ENCODE data around the gene ABCB10. TPM values are rescaled to one million over a fixed set of nuclear protein-coding genes. Genes with fewer than 3 reads are reported as not detected.

Gene ABCB10
- total RNA-seq, 1 experiment from 2014 or later: 13.8 TPM

DNA sequence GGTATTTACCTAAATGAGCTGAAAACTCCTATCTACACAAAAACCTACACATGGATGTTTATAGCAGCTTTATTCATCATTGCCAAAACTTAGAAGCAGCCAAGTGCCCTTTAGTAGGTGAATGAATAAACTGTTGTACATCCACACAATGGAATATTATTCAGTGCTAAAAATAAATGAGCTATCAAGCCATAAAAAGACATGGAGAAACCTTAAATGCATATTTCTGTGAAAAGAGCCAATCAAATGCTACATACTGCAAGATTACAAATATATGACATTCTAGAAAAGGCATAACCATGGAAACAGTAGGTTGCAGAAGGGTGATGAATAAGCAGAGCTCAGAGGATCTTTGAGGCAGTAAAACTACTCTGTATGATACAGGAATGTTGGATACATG, 23.3 kb downstream of the ABCB10 start:
- H4K20me1 ChIP-seq (ENCODE audit: control insufficient read depth, insufficient read depth, insufficient read length): no peaks in the 10 kb centered on the region
- no peak overlapping the region for H3K9ac ChIP-seq (ENCODE audit: extremely low read depth, insufficient read length, low read length)
- no peak overlapping the region for H4K5ac ChIP-seq (ENCODE audit: insufficient read length, low read depth, low read length)
- no peak overlapping the region for H4K8ac ChIP-seq (replicated peaks; ENCODE audit: insufficient read length, low read depth, low read length)
- H3K4me1 ChIP-seq (ENCODE audit: insufficient read depth, low read length): no peaks in the 10 kb centered on the region
- H2AK5ac ChIP-seq (ENCODE audit: insufficient read length, low read length): no peak overlapping the region
- no peak overlapping the region for H3K14ac ChIP-seq (ENCODE audit: insufficient read depth, low read length)
- no peak overlapping the region for H3K27ac ChIP-seq (ENCODE audit: insufficient read length, low read depth, low read length)
- H3K27me3 ChIP-seq (ENCODE audit: insufficient read depth, low read length): no peaks in the 10 kb centered on the region
- no peak overlapping the region for H3K27ac Mint-ChIP-seq
- H4K91ac ChIP-seq (ENCODE audit: insufficient read length, low read depth, low read length): no peak overlapping the region
- no peaks in the 10 kb centered on the region for H3K9me3 ChIP-seq (ENCODE audit: control insufficient read depth, low read depth, low read length)
- no peaks in the 10 kb centered on the region for H3K4me1 Mint-ChIP-seq
- no peak overlapping the region for H3K56ac ChIP-seq (ENCODE audit: insufficient read length, low read depth, low read length)
- no peak overlapping the region for H2BK12ac ChIP-seq (ENCODE audit: insufficient read length, low read depth, low read length)
- H3K4me2 ChIP-seq (ENCODE audit: insufficient read depth, insufficient read length, low read length): no peak overlapping the region
- H3K9me3 Mint-ChIP-seq: no peaks in the 10 kb centered on the region
- H2BK120ac ChIP-seq (ENCODE audit: low read depth, low read length, poor library complexity, severe bottlenecking): no peak overlapping the region
- H3K79me1 ChIP-seq (ENCODE audit: insufficient read depth, low read depth, low read length, poor library complexity, severe bottlenecking): no peaks in the 10 kb centered on the region
- no peak overlapping the region for H3K4ac ChIP-seq (ENCODE audit: low read depth, low read length)
- no peak overlapping the region for H2BK20ac ChIP-seq (ENCODE audit: low read depth, low read length, poor library complexity, severe bottlenecking)
- H3K23ac ChIP-seq (ENCODE audit: insufficient read length, low read depth, low read length): no peak overlapping the region
- H3K23me2 ChIP-seq (ENCODE audit: insufficient read length, low read depth, low read length, poor library complexity, severe bottlenecking): no peaks in the 10 kb centered on the region
- no peaks in the 10 kb centered on the region for H3K79me2 ChIP-seq (ENCODE audit: insufficient read depth, low read length)
- no peak overlapping the region for H2BK5ac ChIP-seq (ENCODE audit: insufficient read length, low read length)
- DNase-seq: no peak
- H3T11ph ChIP-seq (ENCODE audit: low read length): no peak overlapping the region
- peaks cover 7 to 64% (median 49%) of the 10 kb centered on the region in 3 experiments; a peak in 6 of 7 replicates for H3K36me3 Mint-ChIP-seq (ENCODE audit: insufficient read depth in 1 of 3, low read depth in 3 of 3)
- TF ChIP-seq, protein P1, sequence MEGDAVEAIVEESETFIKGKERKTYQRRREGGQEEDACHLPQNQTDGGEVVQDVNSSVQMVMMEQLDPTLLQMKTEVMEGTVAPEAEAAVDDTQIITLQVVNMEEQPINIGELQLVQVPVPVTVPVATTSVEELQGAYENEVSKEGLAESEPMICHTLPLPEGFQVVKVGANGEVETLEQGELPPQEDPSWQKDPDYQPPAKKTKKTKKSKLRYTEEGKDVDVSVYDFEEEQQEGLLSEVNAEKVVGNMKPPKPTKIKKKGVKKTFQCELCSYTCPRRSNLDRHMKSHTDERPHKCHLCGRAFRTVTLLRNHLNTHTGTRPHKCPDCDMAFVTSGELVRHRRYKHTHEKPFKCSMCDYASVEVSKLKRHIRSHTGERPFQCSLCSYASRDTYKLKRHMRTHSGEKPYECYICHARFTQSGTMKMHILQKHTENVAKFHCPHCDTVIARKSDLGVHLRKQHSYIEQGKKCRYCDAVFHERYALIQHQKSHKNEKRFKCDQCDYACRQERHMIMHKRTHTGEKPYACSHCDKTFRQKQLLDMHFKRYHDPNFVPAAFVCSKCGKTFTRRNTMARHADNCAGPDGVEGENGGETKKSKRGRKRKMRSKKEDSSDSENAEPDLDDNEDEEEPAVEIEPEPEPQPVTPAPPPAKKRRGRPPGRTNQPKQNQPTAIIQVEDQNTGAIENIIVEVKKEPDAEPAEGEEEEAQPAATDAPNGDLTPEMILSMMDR (conservative IDR thresholded peaks at IDR 0.05): no peak
- H3K18ac ChIP-seq (ENCODE audit: insufficient read length, low read depth, low read length): no peak overlapping the region
- H3K4me3 Mint-ChIP-seq: no peak overlapping the region
- no peak overlapping the region for H2BK15ac ChIP-seq (ENCODE audit: low read depth, low read length)
- no peak overlapping the region for H2AFZ ChIP-seq (ENCODE audit: low read length)
- H3K27me3 Mint-ChIP-seq (ENCODE audit: low read depth): no peaks in the 10 kb centered on the region

All from H9 (cell line).